Astrocyte of the hippocampus (primary cell): Measurements from ENCODE around the gene PDCD4.

ENCODE experiments used
- DNase-seq: peaks from one replicate; pipeline ENCODE4 v3.0.0; 2011; ENCODE audit warnings: low read depth, low spot score

PDCD4 gene

DNA sequence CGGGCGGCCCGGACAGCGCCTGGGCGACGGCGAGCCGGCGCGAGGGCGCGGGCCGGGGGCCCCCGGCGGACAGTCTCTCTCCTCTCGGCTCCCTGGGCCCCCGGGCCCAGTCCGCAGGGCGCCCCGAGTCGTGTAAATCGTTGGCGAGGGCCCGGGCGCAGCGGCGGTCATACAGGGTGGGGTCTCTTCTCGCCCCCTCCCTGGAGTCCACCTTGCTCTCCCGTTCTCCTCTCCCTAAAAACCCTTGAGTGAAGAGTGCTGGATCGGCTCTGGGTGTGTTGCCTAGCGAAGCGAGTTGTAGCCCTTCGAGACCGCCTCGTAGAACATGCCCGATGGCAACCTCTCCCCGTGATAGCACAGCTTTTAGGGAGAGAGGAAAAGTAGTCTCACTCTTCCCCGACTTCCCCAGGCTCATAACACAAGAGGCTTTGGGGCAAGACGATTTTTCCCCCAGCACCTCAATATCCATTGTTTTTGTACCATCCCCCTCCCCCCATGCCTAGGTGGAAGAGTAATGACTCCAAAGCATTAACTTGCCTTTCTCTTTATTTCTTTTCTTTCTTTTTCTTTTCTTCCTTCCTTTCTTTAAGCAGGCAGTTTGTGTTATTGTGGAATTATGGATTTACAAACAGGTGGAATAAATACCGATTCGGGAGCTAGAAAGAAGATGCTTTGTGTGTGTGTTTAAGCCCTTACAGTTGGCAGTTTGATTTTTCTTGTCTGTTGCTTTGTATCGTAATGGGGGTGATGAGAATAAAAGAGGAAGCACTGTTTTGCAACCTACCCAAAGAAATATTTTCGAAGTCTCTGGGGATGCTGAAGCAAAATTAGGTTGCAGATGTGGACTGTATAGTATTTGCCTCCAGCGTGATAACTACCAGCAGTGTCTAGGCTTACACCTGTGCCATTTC, 48.5 kb downstream of the PDCD4 start:
- peak; percentile 58 for DNase-seq

DNA sequence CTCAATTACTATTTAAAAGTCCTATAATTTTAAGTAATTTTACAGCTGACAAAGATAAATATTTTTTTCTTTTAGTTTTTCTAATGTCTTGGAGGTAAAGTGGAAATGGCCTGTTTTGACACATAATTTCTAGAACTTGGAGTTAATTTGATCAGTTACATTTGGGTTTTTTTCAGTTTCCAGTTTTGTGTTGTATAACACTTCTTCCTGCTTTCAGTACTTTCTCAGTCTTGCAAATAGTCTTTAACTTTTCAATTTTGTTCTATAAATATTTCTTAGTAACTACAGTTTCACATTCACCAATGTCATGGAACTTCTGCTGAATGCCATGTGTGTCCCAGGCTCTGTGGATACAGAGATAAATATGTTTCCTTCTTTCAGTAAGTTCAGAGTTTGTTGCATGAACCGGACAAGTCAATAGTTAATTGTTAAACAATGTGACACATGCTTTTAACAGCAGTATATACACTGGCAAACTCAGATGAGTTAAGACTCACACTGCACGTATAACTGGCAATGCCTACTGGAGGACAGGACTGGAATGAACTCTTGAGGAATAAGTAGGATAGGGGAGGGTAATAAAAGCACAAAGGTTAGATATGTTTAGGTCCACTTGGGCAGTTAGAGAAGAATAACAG, 52.2 kb downstream of the PDCD4 start:
- no peak for DNase-seq

DNA sequence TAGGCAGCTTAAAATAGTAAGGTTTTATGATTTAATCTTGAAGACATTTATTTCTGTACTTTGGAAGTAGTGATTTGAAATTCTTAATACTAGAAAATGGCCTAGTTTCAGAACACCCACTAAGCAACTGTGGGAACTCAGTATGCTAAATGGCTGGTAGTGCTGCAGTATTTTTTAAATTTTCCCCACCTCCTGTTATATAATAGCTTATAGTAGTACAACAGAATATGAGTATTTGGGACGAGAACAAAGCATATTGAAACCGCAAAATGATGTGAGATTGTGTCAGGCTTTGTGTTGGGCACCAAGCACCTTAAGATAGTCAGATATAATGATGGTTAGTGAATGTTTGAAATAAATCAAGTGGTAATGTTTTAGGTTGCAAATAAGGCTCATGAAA, 55.7 kb downstream of the PDCD4 start:
- no peak for DNase-seq

DNA sequence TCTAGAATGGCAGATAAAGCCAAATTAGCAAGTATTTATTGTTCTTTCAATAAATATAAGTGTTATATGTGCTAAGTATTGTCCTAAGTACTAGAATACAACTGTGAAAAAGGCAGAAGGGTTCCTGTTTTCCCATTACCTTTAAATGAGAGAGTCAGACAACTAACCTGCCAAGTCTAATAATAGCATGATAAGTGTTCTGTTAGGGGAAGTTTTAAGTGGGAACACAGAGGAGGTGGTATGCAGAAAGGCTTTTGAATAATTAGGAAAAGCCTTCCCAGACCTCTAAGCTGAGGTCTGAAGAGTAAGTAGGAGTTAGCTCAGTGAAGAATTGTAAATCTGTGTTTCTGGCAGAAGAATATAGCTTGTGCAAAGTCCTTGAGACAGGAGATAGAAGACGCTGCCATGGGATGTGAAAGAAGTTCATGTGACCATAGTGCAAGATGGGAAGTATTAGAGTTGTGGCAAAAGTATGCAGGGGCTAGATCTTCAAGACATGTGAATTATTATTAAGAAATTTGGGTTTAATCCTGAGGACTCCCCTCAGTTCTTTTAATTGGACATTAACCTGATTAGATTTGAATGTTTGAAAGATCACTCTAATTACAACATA, 60.1 kb downstream of the PDCD4 start:
- peak; percentile 8 for DNase-seq

DNA sequence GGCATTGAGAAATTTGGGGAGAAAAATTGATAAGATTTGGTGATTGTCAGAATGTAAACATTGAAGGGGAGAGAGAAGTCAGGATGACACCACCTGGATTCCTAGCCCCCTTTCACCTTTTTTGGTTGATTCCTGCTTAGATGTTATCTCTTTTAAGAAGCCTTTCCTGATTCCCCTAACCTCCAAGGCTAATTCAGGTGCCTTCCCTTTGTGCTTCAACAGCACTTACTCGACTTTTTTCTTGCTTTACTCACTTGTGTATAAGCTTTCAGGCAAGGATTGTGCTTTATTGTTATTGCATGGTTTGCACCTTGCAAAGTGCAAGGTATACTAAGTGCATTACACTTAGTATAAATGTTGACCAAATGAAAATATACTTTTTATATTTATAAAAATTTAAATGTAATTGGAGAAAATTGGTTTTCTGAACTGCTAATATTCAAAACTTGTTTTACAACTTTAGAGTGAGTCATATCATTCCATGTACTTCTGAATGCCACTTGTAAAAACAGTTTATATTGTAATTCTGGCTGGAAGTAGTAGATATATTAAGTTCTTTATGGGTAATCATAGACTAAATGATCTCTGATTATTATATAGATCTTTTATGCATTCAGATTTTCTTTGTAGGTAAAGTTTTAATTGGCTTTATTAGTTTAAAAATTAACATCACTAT, 60.9 kb downstream of the PDCD4 start:
- DNase-seq, result no peak

DNA sequence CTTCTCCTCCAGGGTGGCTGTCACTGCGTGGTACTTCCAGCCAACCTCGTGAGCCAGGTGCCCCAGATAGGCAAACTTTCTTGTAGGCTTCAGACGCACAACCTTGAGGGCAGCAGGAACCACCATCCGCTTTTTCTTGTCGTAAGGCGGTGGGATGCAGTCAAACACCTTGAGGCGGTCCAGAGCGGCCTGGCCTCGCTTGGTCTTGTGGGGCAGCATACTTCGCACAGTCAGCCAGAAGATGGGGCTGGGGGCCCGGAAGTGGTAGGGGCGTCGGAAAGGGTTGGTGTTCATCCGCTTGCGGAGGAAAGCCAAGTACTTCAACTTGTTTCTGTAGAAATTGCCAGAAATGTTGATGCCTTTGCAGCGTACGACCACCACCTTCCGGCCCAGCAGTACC, 65.0 kb downstream of the PDCD4 start:
- no peak for DNase-seq

DNA sequence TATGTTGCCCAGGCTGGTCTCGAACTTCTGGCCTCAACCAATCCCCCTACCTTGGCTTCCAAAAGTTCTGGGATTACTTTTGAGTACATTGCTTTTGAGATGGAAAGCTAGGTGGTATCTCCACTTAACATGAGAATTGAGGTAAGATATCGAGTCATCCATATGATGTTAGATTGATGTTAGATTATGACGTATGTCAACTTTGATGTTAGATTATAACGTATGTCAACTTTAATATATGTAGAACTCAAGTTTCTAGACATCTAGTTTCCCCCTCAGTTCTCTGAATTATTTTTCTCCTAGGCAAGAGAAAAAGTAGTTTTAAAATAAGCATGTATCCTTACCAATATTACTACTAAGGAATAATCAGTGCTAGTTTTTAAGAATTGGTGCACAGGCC, 67.7 kb downstream of the PDCD4 start:
- DNase-seq, result no peak

DNA sequence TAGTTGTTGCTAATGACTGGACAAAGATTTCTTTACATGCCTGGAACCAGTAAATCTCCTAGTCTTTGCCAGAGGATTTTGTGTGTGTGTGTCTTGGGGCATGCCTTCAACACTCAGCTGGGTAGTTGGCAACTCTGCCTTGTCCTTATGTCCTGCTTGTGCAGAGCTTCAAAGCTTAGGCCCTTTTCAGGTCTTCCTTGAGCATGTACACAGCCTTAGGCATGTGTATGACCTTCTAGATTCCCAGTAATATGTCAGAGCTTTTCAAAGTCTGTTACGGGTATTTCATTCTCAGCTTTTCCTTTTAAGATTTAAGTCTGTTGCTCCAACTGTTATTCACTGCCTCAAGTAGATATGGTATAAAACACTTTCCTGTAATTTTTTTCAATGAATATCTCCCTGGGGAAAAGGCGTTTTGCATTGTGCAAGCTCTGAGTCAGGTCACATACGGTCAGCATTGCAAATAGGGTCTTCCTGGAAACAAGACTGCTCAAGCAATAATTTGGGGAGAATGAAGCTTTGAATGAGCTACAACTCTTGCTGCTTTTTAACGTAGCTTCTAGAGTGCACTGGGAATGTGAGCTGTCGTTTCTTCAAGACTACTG, 73.2 kb downstream of the PDCD4 start:
- DNase-seq, result no peak

DNA sequence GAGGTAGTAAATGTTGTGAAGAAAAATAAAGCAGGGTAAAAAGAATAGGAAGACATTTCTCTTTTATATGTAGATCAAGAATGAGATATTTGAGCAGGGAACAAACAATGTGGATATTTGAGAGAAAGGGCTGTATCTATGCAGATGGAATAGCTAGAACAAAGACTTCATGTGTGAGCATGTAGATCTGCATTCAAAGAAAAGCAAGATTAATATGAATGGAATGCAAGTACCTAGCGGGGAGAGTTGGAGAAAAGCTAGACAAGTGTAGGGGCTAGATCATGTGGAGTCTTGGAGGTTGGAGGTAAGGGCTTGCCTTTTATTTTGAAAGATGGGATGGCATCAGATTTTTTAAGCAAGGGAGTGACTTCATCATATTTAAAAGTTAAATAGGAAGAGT, 74.8 kb downstream of the PDCD4 start:
- peak; percentile 6 for DNase-seq

DNA sequence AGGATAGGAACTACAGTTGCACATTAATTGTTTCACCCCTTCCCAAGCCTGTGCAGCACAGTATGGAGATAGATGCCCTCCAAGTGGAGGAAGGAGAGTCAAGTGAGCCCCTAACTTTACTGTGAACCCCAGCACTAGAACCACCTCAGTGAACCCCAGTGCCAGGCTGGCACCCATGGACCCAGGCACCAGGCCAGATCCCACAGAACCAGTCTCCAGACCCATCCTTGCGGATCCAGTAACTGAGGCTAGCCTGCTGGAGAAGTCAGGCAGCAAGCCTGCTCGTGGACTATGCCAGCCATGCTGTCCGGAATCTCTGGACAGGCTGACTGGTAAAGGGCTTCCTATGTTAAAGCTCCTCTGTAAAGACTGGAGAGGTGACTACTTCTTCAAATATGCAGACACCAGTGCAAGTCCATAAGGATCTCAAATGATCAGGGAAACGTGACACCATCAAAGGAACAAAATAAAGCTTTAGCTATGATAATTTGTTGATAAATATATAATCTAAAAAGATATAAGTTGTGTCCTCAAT, 75.4 kb downstream of the PDCD4 start:
- peak; percentile 26 for DNase-seq
